ENCODE results near the gene SNCAIP.

SNCAIP gene

GRCh38 chr5:122315521-122315920, 3.5 kb downstream of the SNCAIP start:
- H3K27ac ChIP-seq = no peak overlapping the region
- no peak for TF ChIP-seq CTCF (conservative IDR thresholded peaks at IDR 0.05)

- TF ChIP-seq CTCF (conservative IDR thresholded peaks at IDR 0.05) = no peak
- H3K27ac ChIP-seq = no peak overlapping the region
Observed at GRCh38 chr5:122316656-122317055, 4.6 kb downstream of the SNCAIP start.

GRCh38 chr5:122319897-122320296, 7.9 kb downstream of the SNCAIP start:
- H3K27ac ChIP-seq = no peak overlapping the region
- TF ChIP-seq CTCF (conservative IDR thresholded peaks at IDR 0.05) = no peak

GRCh38 chr5:122321921-122322320, 9.9 kb downstream of the SNCAIP start:
- H3K27ac ChIP-seq = no peak overlapping the region
- no peak for TF ChIP-seq CTCF (conservative IDR thresholded peaks at IDR 0.05)

GRCh38 chr5:122322801-122323548, 10.9 kb downstream of the SNCAIP start:
- no peak for TF ChIP-seq CTCF (conservative IDR thresholded peaks at IDR 0.05)
- no peak overlapping the region for H3K27ac ChIP-seq

GRCh38 chr5:122323738-122324137, 11.7 kb downstream of the SNCAIP start:
- no peak for TF ChIP-seq CTCF (conservative IDR thresholded peaks at IDR 0.05)
- no peak overlapping the region for H3K27ac ChIP-seq

- no peak overlapping the region for H3K27ac ChIP-seq
- TF ChIP-seq CTCF (conservative IDR thresholded peaks at IDR 0.05) = no peak
Observed at GRCh38 chr5:122327110-122327509, 15.1 kb downstream of the SNCAIP start.
